Measurements from ENCODE around the gene LGALS3. TPM values are rescaled to one million over a fixed set of nuclear protein-coding genes. Genes with fewer than 3 reads are reported as not detected.

LGALS3 gene
- total and polyA plus RNA-seq, 12 donors, result 119 to 308 (median 198) TPM

GRCh38 chr14:55086938-55087337 is 42.1 kb upstream of the LGALS3 start:
- Histone ChIP-seq H3K4me3 (no peak overlapping the region), H3K27ac (no peak overlapping the region), H3K9me3 (no peaks in the 10 kb centered on the region), H3K27me3 (no peaks in the 10 kb centered on the region), H3K36me3 (no peaks in the 10 kb centered on the region), H3K4me1 (peaks cover 0 to 14% (median 3%) of the 10 kb centered on the region in 9 donors)
- intact Hi-C loops (cut with DNase I), result loop anchor here in 2 of 10 donors (5.0 kb wide), 1 partner anchor 75 kb away; no protein-coding TSS in a partner anchor
- ATAC-seq (no peak), DNase-seq (no peak)
- 88 to 92% methylated on average over 9 of the region's 9 CpGs for WGBS, 2 donors
- TF ChIP-seq, protein P1, sequence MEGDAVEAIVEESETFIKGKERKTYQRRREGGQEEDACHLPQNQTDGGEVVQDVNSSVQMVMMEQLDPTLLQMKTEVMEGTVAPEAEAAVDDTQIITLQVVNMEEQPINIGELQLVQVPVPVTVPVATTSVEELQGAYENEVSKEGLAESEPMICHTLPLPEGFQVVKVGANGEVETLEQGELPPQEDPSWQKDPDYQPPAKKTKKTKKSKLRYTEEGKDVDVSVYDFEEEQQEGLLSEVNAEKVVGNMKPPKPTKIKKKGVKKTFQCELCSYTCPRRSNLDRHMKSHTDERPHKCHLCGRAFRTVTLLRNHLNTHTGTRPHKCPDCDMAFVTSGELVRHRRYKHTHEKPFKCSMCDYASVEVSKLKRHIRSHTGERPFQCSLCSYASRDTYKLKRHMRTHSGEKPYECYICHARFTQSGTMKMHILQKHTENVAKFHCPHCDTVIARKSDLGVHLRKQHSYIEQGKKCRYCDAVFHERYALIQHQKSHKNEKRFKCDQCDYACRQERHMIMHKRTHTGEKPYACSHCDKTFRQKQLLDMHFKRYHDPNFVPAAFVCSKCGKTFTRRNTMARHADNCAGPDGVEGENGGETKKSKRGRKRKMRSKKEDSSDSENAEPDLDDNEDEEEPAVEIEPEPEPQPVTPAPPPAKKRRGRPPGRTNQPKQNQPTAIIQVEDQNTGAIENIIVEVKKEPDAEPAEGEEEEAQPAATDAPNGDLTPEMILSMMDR (IDR thresholded peaks at IDR 0.05), result no peak

- no peak overlapping the region for H3K27ac ChIP-seq
- no peaks in the 10 kb centered on the region for H3K36me3 ChIP-seq
- DNase-seq, result no peak
- H3K9me3 ChIP-seq, result no peaks in the 10 kb centered on the region
- H3K4me3 ChIP-seq, result no peak overlapping the region
- H3K4me1 ChIP-seq, result peaks cover 0 to 21% (median 3%) of the 10 kb centered on the region in 9 donors
- intact Hi-C loops (cut with DNase I), result loop anchor here in 5 of 10 donors (2.0 to 5.0 kb wide), 4 partner anchors 44 to 74 kb away; no protein-coding TSS in a partner anchor
- no peak for ATAC-seq
- no peaks in the 10 kb centered on the region for H3K27me3 ChIP-seq
- TF ChIP-seq, protein P1 (IDR thresholded peaks at IDR 0.05), result no peak
These were observed 40.7 kb upstream of the LGALS3 start for GRCh38 chr14:55088356-55088755.

GRCh38 chr14:55092341-55092740 is 36.7 kb upstream of the LGALS3 start:
- TF ChIP-seq, protein P1 (IDR thresholded peaks at IDR 0.05), result no peak
- peaks cover 0 to 30% (median 3%) of the 10 kb centered on the region in 9 donors for H3K4me1 ChIP-seq
- no peaks in the 10 kb centered on the region for H3K9me3 ChIP-seq
- H3K27ac ChIP-seq, result no peak overlapping the region
- DNase-seq (no peak), ATAC-seq (no peak)
- H3K4me3 ChIP-seq, result no peak overlapping the region
- no peaks in the 10 kb centered on the region for H3K36me3 ChIP-seq
- intact Hi-C loops (cut with DNase I), result loop anchor here in 6 of 10 donors (2.0 to 5.0 kb wide), 5 partner anchors 35 to 68 kb away; partner anchors contain the start of gene LGALS3 (in 1 of the 6)
- WGBS, 2 donors, result 71 to 79% methylated on average over 4 of the region's 4 CpGs
- no peaks in the 10 kb centered on the region for H3K27me3 ChIP-seq

- WGBS, 2 donors, result 74 to 80% methylated on average over 9 of the region's 9 CpGs
- ATAC-seq (no peak), DNase-seq (no peak)
- TF ChIP-seq, protein P1 (IDR thresholded peaks at IDR 0.05), result no peak
- no peaks in the 10 kb centered on the region for H3K36me3 ChIP-seq
- H3K4me1 ChIP-seq, result peaks cover 0 to 43% (median 23%) of the 10 kb centered on the region in 9 donors
- no peak overlapping the region for H3K4me3 ChIP-seq
- no peaks in the 10 kb centered on the region for H3K9me3 ChIP-seq
- intact Hi-C loops (cut with DNase I), result loop anchor here in 6 of 10 donors (5.0 kb wide), 4 partner anchors 33 to 63 kb away; partner anchors contain the start of gene LGALS3 (in 1 of the 6)
- H3K27me3 ChIP-seq, result no peaks in the 10 kb centered on the region
- no peak overlapping the region for H3K27ac ChIP-seq
These were observed 34.5 kb upstream of the LGALS3 start for GRCh38 chr14:55094292-55095157.

All from heart right ventricle (tissue), 16 donors.